Activated naive CD4-positive, alpha-beta T cell treated with anti-CD3 and anti-CD28 coated beads for 36 hours (primary cell): ENCODE results near the gene LGR6. TPM values are rescaled to one million over a fixed set of nuclear protein-coding genes. Genes with fewer than 3 reads are reported as not detected.
A peak's percentile ranks its signal among the peaks of the same experiment; 100 is the strongest.
"Not testable (repeated sequence)": the region's sequence is repeated elsewhere in the genome, so short reads cannot be mapped to it uniquely, and the experiment has no call there.

Source experiments
- CTCF ChIA-PET: fragments of 350-600 bp; sonication (Branson Sonifier 250); formaldehyde crosslinking; loops from one replicate; lab custom pipeline; 2021; ENCODE audit warnings: antibody characterized with exemption; lab: Charles Lee
- DNase-seq: peaks from one replicate; pipeline ENCODE4 v3.0.0-alpha.2; 2020
- H3K27ac Mint-ChIP-seq: one replicate; pipeline ENCODE4 v1.8.0; 2021; ENCODE audit warnings: mild to moderate bottlenecking, mixed read lengths
- H3K27me3 Mint-ChIP-seq: one replicate; pipeline ENCODE4 v1.8.0; 2021; ENCODE audit warnings: low read depth, mixed read lengths
- H3K36me3 Mint-ChIP-seq: one replicate; pipeline ENCODE4 v1.8.0; 2021; ENCODE audit warnings: low read depth, mixed read lengths
- H3K4me1 Mint-ChIP-seq: one replicate; pipeline ENCODE4 v1.8.0; 2021; ENCODE audit warnings: low read depth, mixed read lengths
- H3K4me3 Mint-ChIP-seq: one replicate; pipeline ENCODE4 v1.8.0; 2021; ENCODE audit warnings: mild to moderate bottlenecking, moderate library complexity, mixed read lengths
- H3K9me3 Mint-ChIP-seq: one replicate; pipeline ENCODE4 v1.8.0; 2021; ENCODE audit warnings: mixed read lengths
- intact Hi-C: fragments of 100-400 bp; cut with micrococcal nuclease; formaldehyde crosslinking; loops from one replicate; pipeline ENCODE4 v1.15.1; 2023
- total RNA-seq, 2 experiments: library from RNA; stranded (reverse); gene quantifications; one replicate each; pipeline ENCODE4 v1.2.3, GENCODE V29; 2021

Gene LGR6
- total RNA-seq, 2 experiments from 2014 or later = 0.19 to 0.22 TPM

GRCh38 chr1:202184750-202185460 is 8.7 kb upstream of the LGR6 start:
- DNase-seq = peak; percentile 81
- no peaks in the 10 kb centered on the region for H3K27me3 Mint-ChIP-seq
- intact Hi-C loops = loop anchor here (2.0 kb wide), 1 partner anchor 24 kb away; the partner anchor contains the start of gene PTPN7
- H3K4me1 Mint-ChIP-seq = peaks cover 8% of the 10 kb centered on the region
- H3K36me3 Mint-ChIP-seq = no peaks in the 10 kb centered on the region
- H3K27ac Mint-ChIP-seq = no peak overlapping the region
- no peaks in the 10 kb centered on the region for H3K9me3 Mint-ChIP-seq
- no peak overlapping the region for H3K4me3 Mint-ChIP-seq
- CTCF ChIA-PET = interaction anchor here (0.7 to 3.0 kb wide), 17 partner anchors 8 to 600 kb away, joined by 3 to 12 read pairs (median 3); partner anchors contain the start of gene PTPN7

DNA sequence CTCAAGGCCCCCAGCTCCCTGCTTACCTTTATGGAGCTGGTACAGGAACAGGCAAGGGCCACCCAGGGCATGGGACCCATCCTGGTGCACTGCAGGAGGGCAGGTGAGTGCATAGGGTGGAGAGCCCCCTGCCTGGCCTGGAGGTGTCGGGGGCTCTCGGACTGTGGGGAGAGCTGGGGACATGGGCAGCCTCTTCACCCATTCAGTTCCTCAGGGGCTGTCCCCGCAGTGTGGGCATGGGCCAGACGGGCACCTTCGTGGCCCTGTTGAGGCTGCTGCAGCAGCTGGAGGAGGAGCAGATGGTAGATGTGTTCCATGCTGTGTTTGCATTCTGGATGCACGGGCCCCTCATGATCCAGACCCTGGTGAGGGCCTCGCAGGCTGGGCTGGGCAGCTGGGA is 7.3 kb upstream of the LGR6 start:
- intact Hi-C loops = no loop called here
- no peak for DNase-seq
- H3K27ac Mint-ChIP-seq = no peak overlapping the region
- H3K36me3 Mint-ChIP-seq = no peaks in the 10 kb centered on the region
- no peaks in the 10 kb centered on the region for H3K27me3 Mint-ChIP-seq
- peaks cover 8% of the 10 kb centered on the region for H3K4me1 Mint-ChIP-seq
- H3K4me3 Mint-ChIP-seq = no peak overlapping the region
- H3K9me3 Mint-ChIP-seq = no peaks in the 10 kb centered on the region
- CTCF ChIA-PET = interaction anchor here (0.6 to 3.0 kb wide), 11 partner anchors 9 to 760 kb away, joined by 3 to 12 read pairs (median 4); partner anchors contain the start of gene PTPN7

GRCh38 chr1:202187041-202187671 is 6.4 kb upstream of the LGR6 start:
- no peaks in the 10 kb centered on the region for H3K36me3 Mint-ChIP-seq
- H3K27me3 Mint-ChIP-seq = no peaks in the 10 kb centered on the region
- DNase-seq = no peak
- peaks cover 8% of the 10 kb centered on the region for H3K4me1 Mint-ChIP-seq
- CTCF ChIA-PET = interaction anchor here (0.6 to 3.0 kb wide), 10 partner anchors 12 to 759 kb away, joined by 3 to 12 read pairs (median 4); partner anchors contain the start of gene PTPN7
- H3K9me3 Mint-ChIP-seq = no peaks in the 10 kb centered on the region
- H3K4me3 Mint-ChIP-seq = no peak overlapping the region
- H3K27ac Mint-ChIP-seq = no peak overlapping the region
- intact Hi-C loops = no loop called here

- Mint-ChIP-seq H3K27ac (no peak overlapping the region), H3K27me3 (no peaks in the 10 kb centered on the region), H3K36me3 (no peaks in the 10 kb centered on the region), H3K9me3 (no peaks in the 10 kb centered on the region), H3K4me3 (no peak overlapping the region), H3K4me1 (peaks cover 8% of the 10 kb centered on the region)
- CTCF ChIA-PET = interaction anchor here (0.9 to 3.3 kb wide), 12 partner anchors 7 to 143 kb away, joined by 3 to 39 read pairs (median 8); partner anchors contain the start of gene PTPN7
- intact Hi-C loops = no loop called here
- DNase-seq = no peak
Observed at GRCh38 chr1:202187697-202188407, 5.7 kb upstream of the LGR6 start.

- Mint-ChIP-seq H3K36me3 (no peaks in the 10 kb centered on the region), H3K4me1 (peaks cover 5% of the 10 kb centered on the region), H3K4me3 (no peak overlapping the region), H3K9me3 (no peaks in the 10 kb centered on the region), H3K27ac (no peak overlapping the region), H3K27me3 (peaks cover 7% of the 10 kb centered on the region)
- peak; percentile 86 for DNase-seq
- CTCF ChIA-PET = interaction anchor here (0.6 to 3.3 kb wide), 20 partner anchors 9 to 593 kb away, joined by 3 to 39 read pairs (median 6); partner anchors contain the start of gene PTPN7
- intact Hi-C loops = loop anchor here (1.0 kb wide), 1 partner anchor 126 kb away; no protein-coding TSS in a partner anchor
Observed at GRCh38 chr1:202189001-202189790, 4.4 kb upstream of the LGR6 start.

GRCh38 chr1:202189918-202190715 is 3.5 kb upstream of the LGR6 start:
- H3K4me1 Mint-ChIP-seq = peaks cover 2% of the 10 kb centered on the region
- H3K4me3 Mint-ChIP-seq = no peak overlapping the region
- intact Hi-C loops = loop anchor here (1.0 kb wide), 1 partner anchor 125 kb away; no protein-coding TSS in a partner anchor
- H3K36me3 Mint-ChIP-seq = no peaks in the 10 kb centered on the region
- no peak for DNase-seq
- H3K27ac Mint-ChIP-seq = no peak overlapping the region
- no peaks in the 10 kb centered on the region for H3K9me3 Mint-ChIP-seq
- H3K27me3 Mint-ChIP-seq = peaks cover 15% of the 10 kb centered on the region
- CTCF ChIA-PET = interaction anchor here (0.7 to 3.3 kb wide), 19 partner anchors 10 to 530 kb away, joined by 3 to 39 read pairs (median 7); partner anchors contain the start of gene PTPN7

GRCh38 chr1:202191391-202191790 is 2.2 kb upstream of the LGR6 start:
- peaks cover 25% of the 10 kb centered on the region for H3K27me3 Mint-ChIP-seq

DNA sequence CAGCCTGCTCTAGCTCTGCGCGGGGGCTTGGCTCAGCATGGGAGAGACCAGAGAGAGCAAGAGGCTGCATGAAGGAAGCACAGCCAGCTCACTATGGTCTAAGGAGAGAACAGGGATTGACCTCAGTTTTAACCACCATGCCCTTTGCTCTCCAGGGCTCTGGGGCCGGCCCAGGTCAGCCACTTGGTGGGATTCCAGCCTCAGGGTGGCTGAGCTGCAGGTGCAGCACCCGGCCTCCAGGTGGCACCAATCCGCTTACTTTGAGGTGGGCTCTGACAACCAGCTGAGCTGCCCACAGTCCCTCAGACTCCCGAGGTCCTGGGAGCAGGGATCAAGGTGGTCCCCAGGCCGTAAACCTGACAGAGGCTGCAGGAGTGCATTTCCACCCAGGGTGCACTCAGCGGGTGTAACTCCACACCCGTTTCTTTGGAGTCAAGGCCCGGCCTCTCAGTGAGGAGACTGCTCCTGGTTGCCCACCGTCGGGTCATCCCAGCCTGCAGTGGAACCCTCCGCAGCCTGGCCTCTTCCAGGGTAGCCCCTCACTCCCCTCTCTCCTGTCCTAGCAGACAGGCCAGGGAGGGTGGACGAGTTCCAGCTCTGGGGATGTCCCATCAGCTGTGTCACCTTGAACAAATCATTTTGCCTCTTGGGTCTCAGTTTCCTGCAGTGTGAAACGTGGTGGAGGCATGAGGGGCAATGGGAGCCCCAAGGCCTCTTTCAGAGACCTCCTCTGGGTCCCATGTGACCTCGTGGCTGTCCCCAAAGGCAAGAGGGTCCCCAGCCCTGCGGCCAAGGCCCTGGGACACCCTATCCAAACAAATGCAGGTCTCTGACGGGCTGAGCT is 607 bp upstream of the LGR6 start:
- intact Hi-C loops = loop anchor here (1.0 to 2.0 kb wide), 3 partner anchors 82 to 526 kb away; no protein-coding TSS in a partner anchor
- CTCF ChIA-PET = interaction anchor here (0.5 to 4.9 kb wide), 33 partner anchors 8 to 527 kb away, joined by 3 to 52 read pairs (median 3); partner anchors contain the start of gene PTPN7
- H3K36me3 Mint-ChIP-seq = no peaks in the 10 kb centered on the region
- no peak overlapping the region for H3K27ac Mint-ChIP-seq
- peak; percentile 71 for DNase-seq
- H3K27me3 Mint-ChIP-seq = peaks cover 25% of the 10 kb centered on the region
- H3K4me1 Mint-ChIP-seq = peaks cover 2% of the 10 kb centered on the region
- H3K9me3 Mint-ChIP-seq = no peaks in the 10 kb centered on the region
- no peak overlapping the region for H3K4me3 Mint-ChIP-seq

More at GRCh38 chr1:202191391-202191790, 2.2 kb upstream of the LGR6 start:
- DNase-seq, H3K27ac Mint-ChIP-seq, intact Hi-C loops, H3K4me3 Mint-ChIP-seq, H3K4me1 Mint-ChIP-seq, H3K9me3 Mint-ChIP-seq, H3K36me3 Mint-ChIP-seq: not testable (repeated sequence)
- CTCF ChIA-PET = interaction anchor here (2.7 kb wide), 1 partner anchor 528 kb away, joined by 10 read pairs; no protein-coding TSS in a partner anchor

DNA sequence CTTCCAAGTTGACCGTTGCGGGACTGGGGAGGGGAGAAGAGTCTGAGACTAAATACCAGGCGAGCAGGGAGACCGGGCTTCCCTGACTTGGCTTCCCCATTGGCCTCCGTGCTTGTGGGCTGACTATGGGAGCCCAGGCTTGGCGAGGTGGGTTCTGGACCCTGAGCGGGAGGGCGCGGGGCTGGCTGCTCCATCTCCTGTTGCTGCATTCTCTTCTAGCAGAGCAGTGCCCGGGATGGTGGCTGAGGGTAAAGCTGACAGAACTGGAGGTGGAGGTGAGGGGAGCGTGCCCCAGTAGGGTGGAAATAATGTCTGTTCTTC is 689 bp downstream of the LGR6 start:
- H3K36me3 Mint-ChIP-seq = no peaks in the 10 kb centered on the region
- peaks cover 12% of the 10 kb centered on the region for H3K4me1 Mint-ChIP-seq
- intact Hi-C loops = no loop called here
- H3K9me3 Mint-ChIP-seq = no peaks in the 10 kb centered on the region
- H3K4me3 Mint-ChIP-seq = no peak overlapping the region
- CTCF ChIA-PET = interaction anchor here (4.9 kb wide), 1 partner anchor 121 kb away, joined by 52 read pairs; no protein-coding TSS in a partner anchor
- no peak overlapping the region for H3K27ac Mint-ChIP-seq
- no peak for DNase-seq
- peaks cover 25% of the 10 kb centered on the region for H3K27me3 Mint-ChIP-seq

GRCh38 chr1:202197653-202198365 is 4.2 kb downstream of the LGR6 start:
- Mint-ChIP-seq H3K36me3 (no peaks in the 10 kb centered on the region), H3K27me3 (peaks cover 25% of the 10 kb centered on the region)

More at GRCh38 chr1:202197653-202198365, 4.2 kb downstream of the LGR6 start:
- Mint-ChIP-seq H3K4me3 (no peak overlapping the region), H3K9me3 (no peaks in the 10 kb centered on the region), H3K27ac (no peak overlapping the region), H3K4me1 (peaks cover 17% of the 10 kb centered on the region)
- CTCF ChIA-PET = no interaction called here
- intact Hi-C loops = no loop called here
- DNase-seq = no peak
